H9 (cell line): ENCODE data around the gene ADCY4. TPM values are rescaled to one million over a fixed set of nuclear protein-coding genes. Genes with fewer than 3 reads are reported as not detected.

ENCODE experiments used
- DNase-seq: peaks from one replicate; pipeline ENCODE4 v3.0.0-alpha.2; 2017
- H2AFZ ChIP-seq: one replicate; pipeline ENCODE4 v1.6.1; 2013; ENCODE audit warnings: mild to moderate bottlenecking, low read length, control low read depth, moderate library complexity
- H2AK5ac ChIP-seq: 2 replicates; pipeline ENCODE4 v1.6.1; 2013; ENCODE audit warnings: low read length, control low read depth, mixed read lengths; ENCODE audit not compliant: insufficient read length
- H2BK120ac ChIP-seq: one replicate; pipeline ENCODE4 v1.6.1; 2013; ENCODE audit warnings: low read depth, mild to moderate bottlenecking, low read length, control low read depth, inconsistent platforms; ENCODE audit not compliant: poor library complexity, severe bottlenecking
- H2BK12ac ChIP-seq: 2 replicates; pipeline ENCODE4 v1.6.1; 2013; ENCODE audit warnings: low read length, control low read depth, mixed read lengths, low read depth; ENCODE audit not compliant: insufficient read length
- H2BK15ac ChIP-seq: 2 replicates; pipeline ENCODE4 v1.6.1; 2013; ENCODE audit warnings: low read depth, low read length, control low read depth
- H2BK20ac ChIP-seq: one replicate; pipeline ENCODE4 v1.6.1; 2013; ENCODE audit warnings: low read depth, mild to moderate bottlenecking, low read length, control low read depth, inconsistent platforms; ENCODE audit not compliant: poor library complexity, severe bottlenecking
- H2BK5ac ChIP-seq: 2 replicates; pipeline ENCODE4 v1.6.1; 2013; ENCODE audit warnings: low read length, control low read depth, mixed read lengths; ENCODE audit not compliant: insufficient read length
- H3K14ac ChIP-seq: 2 replicates; pipeline ENCODE4 v1.6.1; 2013; ENCODE audit warnings: low read length, control low read depth; ENCODE audit not compliant: insufficient read depth
- H3K18ac ChIP-seq: 2 replicates; pipeline ENCODE4 v1.6.1; 2013; ENCODE audit warnings: low read depth, mild to moderate bottlenecking, mixed read lengths, low read length, control low read depth; ENCODE audit not compliant: insufficient read length
- H3K23ac ChIP-seq: 2 replicates; pipeline ENCODE4 v1.6.1; 2013; ENCODE audit warnings: low read length, control low read depth, mixed read lengths, low read depth; ENCODE audit not compliant: insufficient read length
- H3K23me2 ChIP-seq: 2 replicates; pipeline ENCODE4 v1.6.1; 2013; ENCODE audit warnings: low read depth, mild to moderate bottlenecking, mixed read lengths, low read length, control low read depth; ENCODE audit not compliant: insufficient read length, poor library complexity, severe bottlenecking
- H3K27ac ChIP-seq: 2 replicates; pipeline ENCODE4 v1.5.1; 2013; ENCODE audit warnings: low read length, control low read depth, mixed read lengths, low read depth; ENCODE audit not compliant: insufficient read length
- H3K27me3 ChIP-seq: 2 replicates; pipeline ENCODE4 v1.6.1; 2013; ENCODE audit warnings: low read length, control low read depth, inconsistent platforms; ENCODE audit not compliant: insufficient read depth
- H3K4ac ChIP-seq: 2 replicates; pipeline ENCODE4 v1.6.1; 2013; ENCODE audit warnings: low read depth, mild to moderate bottlenecking, control low read depth, inconsistent platforms, low read length, moderate library complexity
- H3K4me1 ChIP-seq: 2 replicates; pipeline ENCODE4 v1.6.1; 2013; ENCODE audit warnings: low read length, control low read depth, inconsistent platforms; ENCODE audit not compliant: insufficient read depth
- H3K4me2 ChIP-seq: 2 replicates; pipeline ENCODE4 v1.6.1; 2013; ENCODE audit warnings: low read length, control low read depth, mixed read lengths; ENCODE audit not compliant: insufficient read length, insufficient read depth
- H3K56ac ChIP-seq: 2 replicates; pipeline ENCODE4 v1.6.1; 2013; ENCODE audit warnings: low read depth, mild to moderate bottlenecking, mixed read lengths, low read length, control low read depth; ENCODE audit not compliant: insufficient read length
- H3K79me1 ChIP-seq: 2 replicates; pipeline ENCODE4 v1.6.1; 2013; ENCODE audit warnings: low read depth, mild to moderate bottlenecking, moderate library complexity, low read length, control low read depth, inconsistent platforms; ENCODE audit not compliant: insufficient read depth, poor library complexity, severe bottlenecking
- H3K79me2 ChIP-seq: 2 replicates; pipeline ENCODE4 v1.6.1; 2013; ENCODE audit warnings: low read length, control low read depth, inconsistent platforms; ENCODE audit not compliant: insufficient read depth
- H3K9ac ChIP-seq: 2 replicates; pipeline ENCODE4 v1.6.1; 2013; ENCODE audit warnings: low read length, control low read depth, mixed read lengths; ENCODE audit not compliant: insufficient read length; ENCODE audit errors: extremely low read depth
- H3K9me3 ChIP-seq: one replicate; pipeline ENCODE4 v1.6.1; 2013; ENCODE audit warnings: low read depth, low read length, inconsistent platforms; ENCODE audit not compliant: control insufficient read depth
- H3T11ph ChIP-seq: one replicate; pipeline ENCODE4 v1.6.1; 2013; ENCODE audit warnings: mild to moderate bottlenecking, low read length, control low read depth, inconsistent platforms
- H4K20me1 ChIP-seq: one replicate; pipeline ENCODE4 v1.6.1; 2013; ENCODE audit not compliant: control insufficient read depth, insufficient read length, insufficient read depth
- H4K5ac ChIP-seq: 2 replicates; pipeline ENCODE4 v1.6.1; 2013; ENCODE audit warnings: low read depth, mild to moderate bottlenecking, mixed read lengths, low read length, control low read depth; ENCODE audit not compliant: insufficient read length
- H4K8ac ChIP-seq: replicated peaks from 2 replicates; pipeline ENCODE4 v1.6.1; 2013; ENCODE audit warnings: low read length, control low read depth, mixed read lengths, low read depth; ENCODE audit not compliant: insufficient read length
- H4K91ac ChIP-seq: 2 replicates; pipeline ENCODE4 v1.6.1; 2013; ENCODE audit warnings: low read depth, mild to moderate bottlenecking, moderate library complexity, mixed read lengths, low read length, control low read depth; ENCODE audit not compliant: insufficient read length
- H3K27ac Mint-ChIP-seq, 3 experiments: 2 replicates in 2 of 3; 3 replicates in 1 of 3; pipeline ENCODE4 v1.8.0; 2020 to 2021; ENCODE audit warnings: mixed read lengths in 3 of 3, mild to moderate bottlenecking in 1 of 3, moderate library complexity in 1 of 3
- H3K27me3 Mint-ChIP-seq: 2 replicates; pipeline ENCODE4 v1.8.0; 2021; ENCODE audit warnings: low read depth, mild to moderate bottlenecking, moderate library complexity, mixed read lengths
- H3K36me3 Mint-ChIP-seq, 3 experiments: 2 replicates in 2 of 3; 3 replicates in 1 of 3; pipeline ENCODE4 v1.8.0; 2020 to 2021; ENCODE audit warnings: low read depth in 3 of 3, mixed read lengths in 3 of 3; ENCODE audit not compliant: insufficient read depth in 1 of 3
- H3K4me1 Mint-ChIP-seq, 2 experiments: 2 replicates each; pipeline ENCODE4 v1.8.0; 2020; ENCODE audit warnings: mixed read lengths in 2 of 2
- H3K4me3 Mint-ChIP-seq, 2 experiments: 2 replicates in 1 of 2; 3 replicates in 1 of 2; pipeline ENCODE4 v1.8.0; 2020 to 2021; ENCODE audit warnings: mild to moderate bottlenecking in 2 of 2, mixed read lengths in 2 of 2, moderate library complexity in 1 of 2
- H3K9me3 Mint-ChIP-seq, 2 experiments: 2 replicates in 1 of 2; 3 replicates in 1 of 2; pipeline ENCODE4 v1.8.0; 2020; ENCODE audit warnings: mild to moderate bottlenecking in 2 of 2, mixed read lengths in 2 of 2, moderate library complexity in 1 of 2
- CTCF ChIP-seq: fragments of 200-600 bp; sonication (generic); conservative IDR thresholded peaks from 3 replicates; pipeline ENCODE4 v1.8.0; 2021; ENCODE audit warnings: antibody characterized with exemption, mild to moderate bottlenecking
- WGBS: extraction: QIAGEN DNeasy Blood & Tissue Kit; methylation state at CpG from one replicate; pipeline ENCODE4 v1.1.7; 2013; ENCODE audit warnings: missing lambda C conversion rate, low lambda C conversion rate, mixed read lengths; ENCODE audit not compliant: insufficient read length; ENCODE audit errors: extremely low coverage; 5-methylcytosine and 5-hydroxymethylcytosine counted together
- total RNA-seq: library from RNA; stranded (reverse); gene quantifications from 2 replicates; pipeline ENCODE4 v1.2.1, GENCODE V29; 2021

The ADCY4 gene
- total RNA-seq, 1 experiment from 2014 or later, result 0.09 TPM

- H3K36me3 Mint-ChIP-seq, result no peaks in the 10 kb centered on the region
- H2BK120ac ChIP-seq, result no peak overlapping the region
Measured at GRCh38 chr14:24279301-24280186, 55.3 kb downstream of the ADCY4 start.

More at GRCh38 chr14:24279301-24280186, 55.3 kb downstream of the ADCY4 start:
- DNase-seq, result no peak
- no peak overlapping the region for H3K18ac ChIP-seq
- H3K56ac ChIP-seq, result no peak overlapping the region
- H3K9ac ChIP-seq, result no peak overlapping the region
- no peaks in the 10 kb centered on the region for H3K27me3 ChIP-seq
- no peak overlapping the region for H4K91ac ChIP-seq
- H4K8ac ChIP-seq, result no peak overlapping the region
- H3K4me1 ChIP-seq, result no peaks in the 10 kb centered on the region
- peak; percentile 34 for TF ChIP-seq CTCF
- H3K14ac ChIP-seq, result no peak overlapping the region
- H4K20me1 ChIP-seq, result no peaks in the 10 kb centered on the region
- WGBS, result no CpG with 5 or more reads among the region's 11 CpGs
- H3K4me1 Mint-ChIP-seq, result peaks cover 2% of the 10 kb centered on the region in 2 experiments; a peak in 1 of 4 replicates
- no peak overlapping the region for H2BK12ac ChIP-seq
- H2AFZ ChIP-seq, result no peak overlapping the region
- no peaks in the 10 kb centered on the region for H3K9me3 ChIP-seq
- H4K5ac ChIP-seq, result no peak overlapping the region
- H2BK20ac ChIP-seq, result no peak overlapping the region
- H3K23ac ChIP-seq, result no peak overlapping the region
- H3K27me3 Mint-ChIP-seq, result no peaks in the 10 kb centered on the region
- H2BK15ac ChIP-seq, result no peak overlapping the region
- H3K9me3 Mint-ChIP-seq, result no peaks in the 10 kb centered on the region
- no peak overlapping the region for H3K27ac ChIP-seq
- H3K23me2 ChIP-seq, result no peaks in the 10 kb centered on the region
- no peak overlapping the region for H3K4me2 ChIP-seq
- no peak overlapping the region for H3K4me3 Mint-ChIP-seq
- H3K79me1 ChIP-seq, result no peaks in the 10 kb centered on the region
- H2BK5ac ChIP-seq, result no peak overlapping the region
- no peak overlapping the region for H2AK5ac ChIP-seq
- H3K79me2 ChIP-seq, result no peaks in the 10 kb centered on the region
- H3K4ac ChIP-seq, result no peak overlapping the region
- H3K27ac Mint-ChIP-seq, result no peak overlapping the region
- H3T11ph ChIP-seq, result no peak overlapping the region
